ENCODE data around the gene BCLAF1. TPM values are rescaled to one million over a fixed set of nuclear protein-coding genes. Genes with fewer than 3 reads are reported as not detected.

BCLAF1 gene
- total and polyA plus RNA-seq, 2 donors (not counting 1 experiment from before 2014, with no cell fraction given), result 39.3 to 268 TPM

GRCh38 chr6:136304410-136304809, 14.8 kb upstream of the BCLAF1 start:
- Histone ChIP-seq H3K4me3 (ENCODE audit: control extremely low read depth in 1 of 5, extremely low read depth in 1 of 5, insufficient read depth in 1 of 5, low read depth in 2 of 5, low read length in 4 of 5) (no peak overlapping the region), H2AFZ (ENCODE audit: insufficient read depth, low read depth, low read length, poor library complexity, severe bottlenecking) (no peak overlapping the region), H3K79me2 (ENCODE audit: control insufficient read depth, insufficient read depth, low read length) (no peaks in the 10 kb centered on the region), H4K20me1 (ENCODE audit: control insufficient read depth, insufficient read depth, low read length, poor library complexity, severe bottlenecking) (no peaks in the 10 kb centered on the region), H3K9ac (ENCODE audit: low read length) (no peak overlapping the region), H3K27ac (ENCODE audit: low read length in 2 of 2) (no peak overlapping the region), H3K36me3 (replicated peaks in 1 of 2; ENCODE audit: control extremely low read depth in 1 of 2, control insufficient read depth in 1 of 2, extremely low read depth in 1 of 2, insufficient read depth in 2 of 2, low read length in 1 of 2) (no peaks in the 10 kb centered on the region), H3K4me2 (replicated peaks; ENCODE audit: low read depth, low read length, poor library complexity, severe bottlenecking) (no peak overlapping the region), H3K4me1 (ENCODE audit: control insufficient read depth in 2 of 2, insufficient read depth in 2 of 2, low read length in 2 of 2) (no peaks in the 10 kb centered on the region), H3K9me3 (ENCODE audit: control extremely low read depth in 1 of 3, control insufficient read depth in 2 of 3, insufficient read depth in 1 of 3, low read length in 2 of 3) (peaks cover 0 to 3% (median 0%) of the 10 kb centered on the region in 3 donors), H3K27me3 (replicated peaks in 1 of 4; ENCODE audit: control extremely low read depth in 1 of 4, control insufficient read depth in 3 of 4, insufficient read depth in 4 of 4, low read length in 3 of 4) (no peaks in the 10 kb centered on the region)
- DNase-seq, result no peak
- no peak for ATAC-seq (ENCODE audit: low read depth)
- H3K9me3 Mint-ChIP-seq (ENCODE audit: insufficient read depth), result peaks cover 2% of the 10 kb centered on the region
- no peak overlapping the region for H3K27ac Mint-ChIP-seq
- no peak overlapping the region for H3K4me3 Mint-ChIP-seq
- intact Hi-C loops (cut with micrococcal nuclease), result no loop called here
- ChIA-PET CTCF (no interaction called here), POLR2A (no interaction called here)
- TF ChIP-seq, protein P1, sequence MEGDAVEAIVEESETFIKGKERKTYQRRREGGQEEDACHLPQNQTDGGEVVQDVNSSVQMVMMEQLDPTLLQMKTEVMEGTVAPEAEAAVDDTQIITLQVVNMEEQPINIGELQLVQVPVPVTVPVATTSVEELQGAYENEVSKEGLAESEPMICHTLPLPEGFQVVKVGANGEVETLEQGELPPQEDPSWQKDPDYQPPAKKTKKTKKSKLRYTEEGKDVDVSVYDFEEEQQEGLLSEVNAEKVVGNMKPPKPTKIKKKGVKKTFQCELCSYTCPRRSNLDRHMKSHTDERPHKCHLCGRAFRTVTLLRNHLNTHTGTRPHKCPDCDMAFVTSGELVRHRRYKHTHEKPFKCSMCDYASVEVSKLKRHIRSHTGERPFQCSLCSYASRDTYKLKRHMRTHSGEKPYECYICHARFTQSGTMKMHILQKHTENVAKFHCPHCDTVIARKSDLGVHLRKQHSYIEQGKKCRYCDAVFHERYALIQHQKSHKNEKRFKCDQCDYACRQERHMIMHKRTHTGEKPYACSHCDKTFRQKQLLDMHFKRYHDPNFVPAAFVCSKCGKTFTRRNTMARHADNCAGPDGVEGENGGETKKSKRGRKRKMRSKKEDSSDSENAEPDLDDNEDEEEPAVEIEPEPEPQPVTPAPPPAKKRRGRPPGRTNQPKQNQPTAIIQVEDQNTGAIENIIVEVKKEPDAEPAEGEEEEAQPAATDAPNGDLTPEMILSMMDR (IDR thresholded peaks at IDR 0.05), result no peak
- no peak for TF ChIP-seq EZH2 (IDR thresholded peaks at IDR 0.05; ENCODE audit: borderline replicate concordance, insufficient read depth, low read depth, low read length, poor library complexity, severe bottlenecking)
- H3K4me1 Mint-ChIP-seq, result no peaks in the 10 kb centered on the region
- 96% methylated on average over 4 of the region's 4 CpGs for WGBS (ENCODE audit: insufficient coverage)
- H3K27me3 Mint-ChIP-seq, result peaks cover 11% of the 10 kb centered on the region

DNA sequence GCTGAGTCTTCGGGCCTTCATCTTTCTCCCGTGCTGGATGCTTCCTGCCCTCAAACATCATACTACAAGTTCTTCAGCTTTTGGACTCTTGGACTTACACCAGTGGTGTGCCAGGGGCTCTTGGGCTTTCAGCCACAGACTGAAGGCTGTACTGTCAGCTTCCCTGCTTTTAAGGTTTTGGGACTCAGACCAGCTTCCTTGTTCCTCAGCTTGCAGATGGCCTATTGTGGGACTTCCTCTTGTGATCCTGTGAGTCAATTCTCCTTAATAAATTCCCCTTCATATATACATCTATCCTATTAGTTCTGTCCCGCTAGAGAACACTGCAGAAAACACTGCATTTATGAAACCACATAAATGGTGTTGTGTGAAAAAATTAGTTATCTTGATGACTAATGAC, 13.9 kb upstream of the BCLAF1 start:
- WGBS (ENCODE audit: insufficient coverage), result 100% methylated on average over 2 of the region's 3 CpGs
- ChIA-PET POLR2A (no interaction called here), CTCF (interaction anchor here (0.8 kb wide), 1 partner anchor 14 kb away, joined by 4 read pairs; no protein-coding TSS in a partner anchor)
- no peaks in the 10 kb centered on the region for H3K36me3 ChIP-seq (replicated peaks in 1 of 2; ENCODE audit: control extremely low read depth in 1 of 2, control insufficient read depth in 1 of 2, extremely low read depth in 1 of 2, insufficient read depth in 2 of 2, low read length in 1 of 2)
- H3K27me3 Mint-ChIP-seq, result peaks cover 11% of the 10 kb centered on the region
- H3K4me1 ChIP-seq (ENCODE audit: control insufficient read depth in 2 of 2, insufficient read depth in 2 of 2, low read length in 2 of 2), result no peaks in the 10 kb centered on the region
- no peaks in the 10 kb centered on the region for H3K27me3 ChIP-seq (replicated peaks in 1 of 4; ENCODE audit: control extremely low read depth in 1 of 4, control insufficient read depth in 3 of 4, insufficient read depth in 4 of 4, low read length in 3 of 4)
- DNase-seq (no peak), ATAC-seq (ENCODE audit: low read depth) (no peak)
- no peaks in the 10 kb centered on the region for H3K79me2 ChIP-seq (ENCODE audit: control insufficient read depth, insufficient read depth, low read length)
- no peak overlapping the region for H3K9ac ChIP-seq (ENCODE audit: low read length)
- no peak overlapping the region for H3K4me3 Mint-ChIP-seq
- H3K4me1 Mint-ChIP-seq, result no peaks in the 10 kb centered on the region
- no peak overlapping the region for H3K4me2 ChIP-seq (replicated peaks; ENCODE audit: low read depth, low read length, poor library complexity, severe bottlenecking)
- no peak overlapping the region for H2AFZ ChIP-seq (ENCODE audit: insufficient read depth, low read depth, low read length, poor library complexity, severe bottlenecking)
- no peak overlapping the region for H3K27ac ChIP-seq (ENCODE audit: low read length in 2 of 2)
- H3K27ac Mint-ChIP-seq, result no peak overlapping the region
- H3K9me3 Mint-ChIP-seq (ENCODE audit: insufficient read depth), result peaks cover 2% of the 10 kb centered on the region
- H3K4me3 ChIP-seq (ENCODE audit: control extremely low read depth in 1 of 5, extremely low read depth in 1 of 5, insufficient read depth in 1 of 5, low read depth in 2 of 5, low read length in 4 of 5), result no peak overlapping the region
- no peak for TF ChIP-seq EZH2 (IDR thresholded peaks at IDR 0.05; ENCODE audit: borderline replicate concordance, insufficient read depth, low read depth, low read length, poor library complexity, severe bottlenecking)
- TF ChIP-seq, protein P1 (IDR thresholded peaks at IDR 0.05), result no peak
- H3K9me3 ChIP-seq (ENCODE audit: control extremely low read depth in 1 of 3, control insufficient read depth in 2 of 3, insufficient read depth in 1 of 3, low read length in 2 of 3), result peaks cover 0 to 3% (median 0%) of the 10 kb centered on the region in 3 donors
- intact Hi-C loops (cut with micrococcal nuclease), result no loop called here
- no peaks in the 10 kb centered on the region for H4K20me1 ChIP-seq (ENCODE audit: control insufficient read depth, insufficient read depth, low read length, poor library complexity, severe bottlenecking)
